ENCODE data around the gene H2BK1.

H2BK1 gene

GRCh38 chr7:151204383-151205032, 5.8 kb downstream of the H2BK1 start:
- no peak for DNase-seq (ENCODE audit: low spot score)

GRCh38 chr7:151202836-151203235, 7.5 kb downstream of the H2BK1 start:
- DNase-seq (ENCODE audit: low spot score) = no peak

DNA sequence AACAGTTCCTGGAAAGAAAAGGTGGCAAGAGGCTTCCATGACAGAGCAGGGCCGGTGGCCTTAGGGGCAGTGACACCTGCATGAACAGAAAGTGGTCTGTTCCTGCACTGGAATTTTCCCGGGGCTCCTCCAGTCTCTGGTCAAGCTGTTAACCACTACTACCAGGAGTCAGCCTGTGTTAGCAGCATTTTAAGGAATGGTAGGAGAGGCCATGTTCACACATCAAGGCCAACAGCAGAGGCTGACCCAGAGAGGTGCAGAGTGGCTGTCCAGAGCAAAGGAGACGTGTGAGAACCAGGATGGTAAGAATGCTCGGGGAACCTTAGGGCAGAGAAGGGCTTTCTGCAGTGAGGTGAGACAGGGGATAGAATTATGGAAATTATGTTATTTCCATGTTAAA, 8.5 kb downstream of the H2BK1 start:
- DNase-seq (ENCODE audit: low spot score) = no peak

- DNase-seq (ENCODE audit: low spot score) = no peak
These were observed 8.9 kb downstream of the H2BK1 start for GRCh38 chr7:151201344-151201743.

DNA sequence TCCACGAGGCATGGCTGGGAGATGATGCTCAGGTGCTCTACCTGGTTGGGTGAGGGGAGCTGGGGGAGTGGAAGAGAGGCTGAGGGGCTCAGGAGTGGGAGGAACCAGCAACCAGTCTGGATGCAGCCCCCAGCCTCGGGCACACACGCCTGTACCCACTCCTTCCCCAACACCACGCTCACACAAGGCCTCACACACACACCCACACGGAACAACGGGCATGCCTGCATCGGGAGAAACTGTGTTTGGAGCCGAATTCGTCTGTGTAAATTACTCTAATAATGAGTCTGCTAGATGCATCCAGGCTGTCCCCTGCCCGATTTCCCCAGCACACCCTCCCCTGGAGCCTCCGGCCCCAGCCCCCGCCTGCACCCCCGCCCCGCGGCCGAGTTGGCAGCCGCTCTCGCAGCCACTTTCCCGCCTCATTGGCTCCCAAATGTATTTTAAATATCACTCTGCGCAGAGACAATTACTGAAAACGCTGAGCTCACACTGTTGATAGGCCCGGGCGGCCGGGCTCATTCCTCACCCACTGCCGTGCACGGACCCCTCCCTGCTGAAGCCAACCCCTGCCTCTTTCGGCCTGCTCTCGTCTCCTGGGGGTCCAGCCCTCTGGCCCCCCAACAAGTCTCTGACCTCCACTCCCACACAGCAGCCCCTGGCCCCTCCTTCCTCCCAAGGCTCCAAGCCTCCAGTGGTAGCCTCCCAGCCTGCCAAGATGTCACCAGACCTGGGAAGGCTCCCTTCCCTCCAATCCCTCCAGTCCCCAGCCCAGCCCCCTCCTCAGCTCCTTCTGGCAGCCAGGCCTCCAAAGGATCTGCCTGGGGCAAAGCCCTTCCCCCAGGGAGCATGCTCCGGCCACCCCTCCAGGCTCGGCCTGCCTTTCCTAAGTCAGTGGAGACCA, 11.1 kb downstream of the H2BK1 start:
- peak; percentile 69 for DNase-seq (ENCODE audit: low spot score)

DNA sequence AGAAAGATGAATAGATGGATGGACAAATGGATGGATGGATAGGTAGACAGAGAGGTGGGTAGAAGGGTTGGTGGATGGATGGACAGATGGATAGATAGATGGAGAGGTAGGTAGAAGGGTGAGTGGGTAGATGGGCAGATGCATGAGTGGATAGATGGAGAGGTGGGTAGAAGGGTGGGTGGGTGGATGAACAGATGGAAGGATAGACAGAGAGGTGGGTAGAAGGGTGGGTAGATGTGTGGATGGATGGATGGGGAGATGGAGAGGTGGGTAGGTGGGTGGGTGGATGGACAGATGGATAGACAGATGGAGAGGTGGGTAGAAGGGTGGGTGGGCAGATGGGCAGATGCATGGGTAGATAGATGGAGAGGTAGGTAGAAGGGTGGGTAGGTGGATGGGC, 12.4 kb downstream of the H2BK1 start:
- DNase-seq (ENCODE audit: low spot score) = no peak

GRCh38 chr7:151195616-151196450, 14.5 kb downstream of the H2BK1 start:
- DNase-seq (ENCODE audit: low spot score) = no peak

- DNase-seq (ENCODE audit: low spot score) = no peak
These were observed 16.1 kb downstream of the H2BK1 start for GRCh38 chr7:151194188-151194587.

DNA sequence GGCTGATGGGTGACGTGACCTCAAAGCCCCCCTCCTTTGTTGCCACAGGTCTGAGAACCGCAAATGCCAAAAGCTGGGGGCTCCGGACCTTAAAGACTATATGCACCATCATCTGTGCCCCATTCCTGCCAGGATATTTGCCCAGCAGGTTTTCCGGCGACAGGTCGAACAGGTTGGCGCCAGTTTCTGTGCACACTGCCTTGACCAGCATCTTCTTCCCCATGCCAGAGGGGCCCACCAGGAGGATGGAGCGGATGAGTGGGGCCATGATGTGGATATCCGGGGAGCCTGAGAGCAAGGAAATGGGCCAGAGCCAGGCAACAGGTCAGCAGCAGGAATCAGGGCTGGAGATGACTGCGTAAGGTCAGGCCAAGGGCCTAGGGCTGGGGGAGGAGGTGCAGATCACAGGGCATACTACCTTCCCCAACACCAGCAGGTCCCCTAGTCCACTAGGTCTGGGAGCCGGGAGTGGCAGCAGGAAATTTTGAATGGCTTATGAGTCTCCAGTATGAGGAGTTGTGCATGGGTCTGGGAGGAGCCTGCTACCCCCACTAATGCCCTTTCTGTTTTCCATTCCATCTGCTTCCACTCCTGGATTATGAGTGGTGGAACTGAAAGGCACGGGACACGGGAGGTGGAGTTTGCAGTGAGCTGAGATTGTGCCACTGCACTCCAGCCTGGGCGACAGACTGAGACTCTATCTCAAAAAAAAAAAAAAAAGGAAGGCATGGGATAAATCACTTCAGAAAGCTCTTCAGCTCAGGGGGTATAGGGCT, 16.9 kb downstream of the H2BK1 start:
- DNase-seq (ENCODE audit: low spot score) = no peak

GRCh38 chr7:151192002-151192539, 18.2 kb downstream of the H2BK1 start:
- DNase-seq (ENCODE audit: low spot score) = no peak

DNA sequence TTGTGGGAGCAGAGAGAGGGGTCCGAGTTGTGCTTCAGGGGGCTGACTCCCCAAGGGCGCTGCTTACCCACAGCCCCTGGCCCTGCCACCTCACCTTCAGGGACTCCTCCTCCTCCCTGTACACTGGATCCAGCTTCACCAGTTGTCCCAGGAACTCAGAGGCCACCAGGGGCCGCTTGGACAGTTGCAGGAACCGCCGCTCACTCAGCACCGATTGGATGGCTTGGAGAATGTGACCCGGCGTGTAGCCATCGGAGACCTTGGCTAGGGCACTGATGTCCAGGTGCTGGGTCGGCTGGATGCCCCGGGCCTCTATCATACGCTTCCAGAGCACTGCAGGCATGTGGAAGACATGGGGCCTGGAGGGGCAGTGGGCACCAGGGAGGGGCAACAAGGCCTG, 18.7 kb downstream of the H2BK1 start:
- DNase-seq (ENCODE audit: low spot score) = no peak

GRCh38 chr7:151189038-151189437, 21.2 kb downstream of the H2BK1 start:
- DNase-seq (ENCODE audit: low spot score) = no peak

DNA sequence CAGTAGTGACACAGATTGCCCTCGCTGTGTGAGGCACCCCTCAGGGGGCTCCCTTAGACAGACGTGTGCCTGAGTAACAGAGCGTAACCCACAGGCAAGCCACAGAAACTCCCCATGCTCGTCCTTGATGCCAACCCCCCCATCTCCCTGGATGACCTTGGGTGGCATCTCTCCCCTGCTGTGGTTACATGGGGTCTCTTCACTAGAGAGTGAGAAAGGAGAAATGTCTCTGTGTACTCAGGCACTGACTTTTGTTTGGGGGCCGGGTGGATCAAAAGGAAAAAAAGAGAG, 22.1 kb downstream of the H2BK1 start:
- no peak for DNase-seq (ENCODE audit: low spot score)

GRCh38 chr7:151187409-151188251, 22.7 kb downstream of the H2BK1 start:
- no peak for DNase-seq (ENCODE audit: low spot score)

GRCh38 chr7:151186640-151187408, 23.5 kb downstream of the H2BK1 start, which contains the start of gene ASB10:
Gene ASB10 (minus strand): TSS chr7:151187250. CDS start chr7:151187130, 120 bp downstream.
- DNase-seq (ENCODE audit: low spot score) = no peak

GRCh38 chr7:151185762-151186639, 24.3 kb downstream of the H2BK1 start:
- no peak for DNase-seq (ENCODE audit: low spot score)

DNA sequence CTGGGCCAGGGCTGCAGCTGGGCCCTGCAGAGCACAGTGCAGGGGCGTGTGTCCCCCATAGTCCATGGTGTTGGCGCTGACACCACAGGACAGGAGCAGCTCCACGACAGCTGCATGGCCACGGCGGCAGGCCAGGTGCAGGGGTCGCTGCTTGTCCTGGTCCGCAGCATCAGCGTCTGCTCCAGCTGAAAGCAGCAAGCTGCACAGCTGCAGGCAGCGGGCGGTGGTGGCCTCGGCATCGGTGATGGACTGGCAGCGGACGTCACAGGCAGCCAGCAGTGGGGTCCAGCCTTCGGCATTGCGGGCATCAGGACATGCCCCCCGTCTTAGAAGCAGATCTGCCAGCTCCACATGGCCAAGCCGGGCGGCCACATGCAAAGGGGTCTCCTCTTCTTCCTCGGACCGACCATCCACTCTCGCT, 29.3 kb downstream of the H2BK1 start:
- peak; percentile 40 for DNase-seq (ENCODE audit: low spot score)

DNA sequence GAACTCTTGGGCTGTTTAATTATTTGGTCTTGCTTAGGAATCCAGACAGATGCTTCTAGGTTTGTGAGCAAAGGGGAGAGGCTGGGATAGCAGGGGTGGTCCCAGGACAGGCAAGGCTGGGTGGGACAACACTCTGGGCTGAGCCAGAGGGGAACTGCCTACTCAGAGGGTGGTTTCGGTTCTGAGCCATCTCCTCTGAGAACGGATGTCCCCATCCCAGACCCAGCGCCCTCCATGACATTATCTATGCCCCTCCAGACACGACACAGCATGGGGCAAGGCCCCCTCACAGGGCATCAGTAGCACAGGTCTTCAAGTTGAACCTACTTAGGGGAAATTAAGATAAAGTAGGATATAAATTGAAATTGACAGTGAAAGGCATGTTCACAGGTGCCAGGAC, 30.3 kb downstream of the H2BK1 start:
- DNase-seq (ENCODE audit: low spot score) = no peak

Data from ecto neural progenitor cell (in vitro differentiated cells).